Brain microvascular endothelial cell (primary cell): Measurements from ENCODE around the gene PLEKHA6.
A peak's percentile ranks its signal among the peaks of the same experiment; 100 is the strongest.

ENCODE experiments used
- DNase-seq: peaks from one replicate; pipeline ENCODE4 v3.0.0-alpha.2; 2020
- H3K27ac ChIP-seq: fragments of 250-450 bp; sonication (Bioruptor Pico); 2 replicates; pipeline ENCODE4 v1.5.1; 2020; ENCODE audit warnings: mild to moderate bottlenecking, moderate library complexity
- H3K27me3 ChIP-seq: fragments of 250-450 bp; sonication (Bioruptor Pico); replicated peaks from 2 replicates; pipeline ENCODE4 v1.5.1; 2020; ENCODE audit warnings: mild to moderate bottlenecking
- H3K36me3 ChIP-seq: fragments of 250-450 bp; sonication (Bioruptor Pico); replicated peaks from 2 replicates; pipeline ENCODE4 v1.5.1; 2020; ENCODE audit warnings: mild to moderate bottlenecking
- H3K4me3 ChIP-seq: 2 replicates; pipeline ENCODE4 v1.5.1; 2011; ENCODE audit warnings: low read depth, mild to moderate bottlenecking, control low read depth, low read length, moderate library complexity
- in situ Hi-C: cut with HindIII; loops from 2 replicates; pipeline ENCODE4 v1.10.0; 2017; ENCODE audit warnings: low sequenced_read_pairs, low pct_ligation_motif_present
- TF ChIP-seq, protein P1 (sequence below): IDR thresholded peaks from 2 replicates; pipeline ENCODE4 v1.5.1; 2011; ENCODE audit warnings: low read depth, mild to moderate bottlenecking, moderate library complexity, low read length, control low read depth, inconsistent platforms; ENCODE audit errors: missing control alignments

The PLEKHA6 gene

DNA sequence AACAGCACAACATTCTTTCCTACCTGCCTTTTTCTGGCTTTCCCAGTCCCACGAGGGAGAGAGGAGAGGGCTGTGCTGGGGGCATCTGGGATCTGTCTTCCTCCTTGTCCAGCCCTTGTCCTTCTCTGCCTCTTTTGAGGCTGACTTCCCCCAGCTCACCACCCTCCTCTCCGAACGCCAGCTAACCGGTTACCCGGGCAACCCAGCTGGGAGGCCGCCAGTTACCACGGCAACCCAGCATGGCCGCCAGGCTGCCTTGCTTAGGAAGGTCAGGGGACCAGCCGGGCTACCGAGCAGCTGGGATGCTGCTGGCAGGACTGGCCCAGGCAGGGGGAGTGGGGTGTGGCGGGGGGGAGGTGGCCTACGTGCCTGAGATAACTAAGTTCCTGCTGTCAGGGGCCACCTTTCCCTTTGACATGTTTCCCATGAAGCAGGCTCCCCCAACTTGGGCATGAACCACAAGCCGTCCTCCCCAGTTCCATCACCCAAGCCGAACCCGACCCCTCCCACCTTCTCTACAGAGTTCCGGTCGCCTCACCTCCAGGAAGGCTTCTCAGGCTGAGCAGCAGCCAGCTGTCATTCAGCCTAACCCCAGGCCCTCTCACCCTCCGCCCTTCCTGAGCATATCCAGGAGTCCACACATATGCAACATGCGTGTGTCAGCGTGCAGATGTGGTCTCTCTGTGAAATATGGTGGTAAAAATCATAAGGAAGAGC, 8.7 kb downstream of the PLEKHA6 start:
- no peak overlapping the region for H3K27ac ChIP-seq
- no peak overlapping the region for H3K4me3 ChIP-seq
- in situ Hi-C loops = loop anchor here (25.0 kb wide), 1 partner anchor 189 kb away; the partner anchor contains the start of genes ETNK2 and REN
- peak; percentile 49 for DNase-seq
- H3K27me3 ChIP-seq = no peaks in the 10 kb centered on the region
- no peaks in the 10 kb centered on the region for H3K36me3 ChIP-seq
- TF ChIP-seq, protein P1, sequence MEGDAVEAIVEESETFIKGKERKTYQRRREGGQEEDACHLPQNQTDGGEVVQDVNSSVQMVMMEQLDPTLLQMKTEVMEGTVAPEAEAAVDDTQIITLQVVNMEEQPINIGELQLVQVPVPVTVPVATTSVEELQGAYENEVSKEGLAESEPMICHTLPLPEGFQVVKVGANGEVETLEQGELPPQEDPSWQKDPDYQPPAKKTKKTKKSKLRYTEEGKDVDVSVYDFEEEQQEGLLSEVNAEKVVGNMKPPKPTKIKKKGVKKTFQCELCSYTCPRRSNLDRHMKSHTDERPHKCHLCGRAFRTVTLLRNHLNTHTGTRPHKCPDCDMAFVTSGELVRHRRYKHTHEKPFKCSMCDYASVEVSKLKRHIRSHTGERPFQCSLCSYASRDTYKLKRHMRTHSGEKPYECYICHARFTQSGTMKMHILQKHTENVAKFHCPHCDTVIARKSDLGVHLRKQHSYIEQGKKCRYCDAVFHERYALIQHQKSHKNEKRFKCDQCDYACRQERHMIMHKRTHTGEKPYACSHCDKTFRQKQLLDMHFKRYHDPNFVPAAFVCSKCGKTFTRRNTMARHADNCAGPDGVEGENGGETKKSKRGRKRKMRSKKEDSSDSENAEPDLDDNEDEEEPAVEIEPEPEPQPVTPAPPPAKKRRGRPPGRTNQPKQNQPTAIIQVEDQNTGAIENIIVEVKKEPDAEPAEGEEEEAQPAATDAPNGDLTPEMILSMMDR = no peak

DNA sequence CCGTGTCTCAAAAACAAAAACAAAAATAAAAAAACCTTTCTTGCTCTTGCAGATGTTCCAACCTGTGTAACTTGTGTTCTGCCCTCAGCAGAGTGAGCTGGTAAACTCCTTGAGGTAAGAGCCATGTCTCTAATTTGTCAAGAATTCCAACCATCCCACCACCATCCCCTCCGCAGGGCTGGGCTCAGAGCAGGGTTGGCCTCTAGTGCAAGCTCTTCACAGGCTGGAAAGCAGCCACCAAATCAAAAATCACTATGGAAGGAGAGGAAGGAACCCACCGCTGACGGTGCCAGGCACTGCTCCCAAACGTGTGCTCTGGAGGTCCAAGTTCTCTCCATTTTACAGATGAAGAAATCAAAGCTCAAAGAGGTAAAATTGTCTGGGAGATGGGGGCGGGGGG, 9.4 kb downstream of the PLEKHA6 start:
- DNase-seq = no peak
- in situ Hi-C loops = loop anchor here (25.0 kb wide), 1 partner anchor 188 kb away; the partner anchor contains the start of genes ETNK2 and REN
- TF ChIP-seq, protein P1 = no peak
- Histone ChIP-seq H3K27ac (no peak overlapping the region), H3K27me3 (no peaks in the 10 kb centered on the region), H3K36me3 (no peaks in the 10 kb centered on the region), H3K4me3 (no peak overlapping the region)

DNA sequence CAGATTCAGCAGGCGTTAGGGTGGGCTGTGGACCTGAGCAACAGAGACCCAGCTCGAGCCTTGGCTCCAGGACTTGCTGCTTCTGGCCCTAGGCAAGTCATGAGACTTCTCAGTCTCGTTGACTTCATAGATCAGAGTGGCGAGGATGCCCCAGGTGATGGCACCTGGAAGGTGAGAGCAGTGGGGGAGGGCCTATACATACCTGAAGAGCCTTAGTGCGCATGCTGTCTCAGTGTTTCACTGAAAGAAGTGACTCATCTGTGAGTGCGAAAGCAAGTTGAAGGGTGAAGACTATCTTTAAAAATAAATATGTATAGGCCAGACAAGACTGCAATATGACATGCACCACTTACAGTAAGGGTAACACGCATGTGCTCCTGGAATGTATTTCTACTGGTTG, 10.1 kb downstream of the PLEKHA6 start:
- Histone ChIP-seq H3K27ac (no peak overlapping the region), H3K36me3 (no peaks in the 10 kb centered on the region), H3K4me3 (no peak overlapping the region), H3K27me3 (no peaks in the 10 kb centered on the region)
- in situ Hi-C loops = loop anchor here (25.0 kb wide), 1 partner anchor 187 kb away; the partner anchor contains the start of genes ETNK2 and REN
- TF ChIP-seq, protein P1 = no peak
- DNase-seq = no peak

DNA sequence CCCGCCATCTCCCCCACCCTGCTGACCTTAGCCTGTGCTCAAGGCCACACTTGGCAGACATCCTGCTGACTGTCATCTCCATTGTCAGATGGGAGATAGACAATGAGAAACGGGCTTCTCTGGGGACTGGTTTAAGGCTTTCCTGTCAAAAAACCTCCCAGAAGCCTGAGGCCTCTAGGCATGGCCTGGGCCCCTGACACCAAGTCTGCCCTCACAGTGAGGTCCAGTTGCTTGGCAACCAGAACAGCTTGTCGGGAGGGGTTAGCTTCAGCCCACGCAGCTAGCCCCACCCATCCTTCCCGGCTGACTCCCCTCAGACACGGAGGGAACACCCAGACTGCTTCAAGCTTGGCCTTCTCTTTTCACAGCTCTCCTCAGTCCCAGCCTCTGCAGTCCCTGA, 11.0 kb downstream of the PLEKHA6 start:
- no peaks in the 10 kb centered on the region for H3K36me3 ChIP-seq
- no peak overlapping the region for H3K4me3 ChIP-seq
- H3K27ac ChIP-seq = no peak overlapping the region
- H3K27me3 ChIP-seq = peaks cover under 1% of the 10 kb centered on the region
- in situ Hi-C loops = no loop called here
- peak; percentile 9 for DNase-seq
- TF ChIP-seq, protein P1 = no peak

DNA sequence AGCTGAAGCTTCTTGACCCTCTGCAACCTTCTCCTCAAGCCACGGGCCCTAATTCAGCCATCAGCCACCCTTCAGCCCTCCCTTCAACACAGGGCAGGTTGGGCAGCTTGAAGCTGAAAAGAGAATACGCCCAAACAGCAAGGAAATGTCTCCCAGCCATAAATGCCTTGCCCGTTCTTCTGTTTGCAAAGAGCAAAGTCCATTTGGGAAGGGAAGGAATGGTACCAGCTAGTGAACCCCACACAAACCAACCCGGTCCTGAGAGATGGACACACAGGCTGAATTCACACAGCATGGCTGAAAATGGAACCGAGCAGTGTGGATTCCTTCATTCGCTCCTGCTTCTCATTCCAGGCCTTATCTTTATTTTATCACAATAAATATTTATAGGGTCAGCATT, 11.5 kb downstream of the PLEKHA6 start:
- Histone ChIP-seq H3K36me3 (no peaks in the 10 kb centered on the region), H3K27me3 (peaks cover 2% of the 10 kb centered on the region), H3K27ac (no peak overlapping the region), H3K4me3 (no peak overlapping the region)
- no peak for DNase-seq
- in situ Hi-C loops = no loop called here
- TF ChIP-seq, protein P1 = no peak
